HUES48 (cell line): Measurements from ENCODE around the gene TUBA4B.

ENCODE experiments used
- H3K27ac ChIP-seq: one replicate; pipeline ENCODE4 v1.7.0; 2013; ENCODE audit warnings: low read depth, low read length, inconsistent platforms
- H3K27me3 ChIP-seq: 2 replicates; pipeline ENCODE4 v1.6.1; 2013; ENCODE audit warnings: mild to moderate bottlenecking, low read length; ENCODE audit not compliant: control insufficient read depth, insufficient read depth
- H3K36me3 ChIP-seq: 2 replicates; pipeline ENCODE4 v1.6.1; 2013; ENCODE audit warnings: low read length; ENCODE audit not compliant: control insufficient read depth, insufficient read depth
- H3K4me1 ChIP-seq: 2 replicates; pipeline ENCODE4 v1.6.1; 2013; ENCODE audit warnings: mild to moderate bottlenecking, low read length; ENCODE audit not compliant: control insufficient read depth, insufficient read depth
- H3K4me3 ChIP-seq: 2 replicates; pipeline ENCODE4 v1.5.1; 2013; ENCODE audit warnings: mild to moderate bottlenecking, low read depth, low read length
- H3K9ac ChIP-seq: 2 replicates; pipeline ENCODE4 v1.6.1; 2013; ENCODE audit warnings: mild to moderate bottlenecking, low read depth, low read length, moderate library complexity
- H3K9me3 ChIP-seq: 2 replicates; pipeline ENCODE4 v1.6.1; 2013; ENCODE audit warnings: low read length; ENCODE audit not compliant: control insufficient read depth, insufficient read depth

Gene TUBA4B

DNA sequence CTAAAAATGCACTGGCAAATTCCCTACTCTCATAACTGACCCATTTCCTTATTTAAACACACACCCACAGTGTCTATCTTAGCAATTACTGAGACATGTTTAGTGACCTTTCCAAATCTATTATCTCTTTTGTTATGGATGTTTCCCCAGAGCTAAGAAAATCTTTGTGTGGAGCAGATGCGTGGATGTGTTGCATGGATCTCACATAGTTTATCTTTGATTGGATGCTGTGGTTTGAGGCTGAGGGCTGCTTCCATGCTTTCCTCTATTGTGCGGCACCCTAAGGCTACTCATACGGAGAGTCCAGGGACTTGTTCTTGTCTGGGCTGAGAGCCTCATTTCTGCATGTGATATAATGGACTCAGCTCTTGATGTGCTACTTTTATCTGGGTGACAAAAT lies 18.7 kb upstream of the TUBA4B start:
- Histone ChIP-seq H3K4me3 (no peak overlapping the region), H3K9ac (no peak overlapping the region), H3K9me3 (no peaks in the 10 kb centered on the region), H3K36me3 (peaks cover 69% of the 10 kb centered on the region), H3K27ac (no peak overlapping the region), H3K27me3 (no peaks in the 10 kb centered on the region), H3K4me1 (no peaks in the 10 kb centered on the region)

DNA sequence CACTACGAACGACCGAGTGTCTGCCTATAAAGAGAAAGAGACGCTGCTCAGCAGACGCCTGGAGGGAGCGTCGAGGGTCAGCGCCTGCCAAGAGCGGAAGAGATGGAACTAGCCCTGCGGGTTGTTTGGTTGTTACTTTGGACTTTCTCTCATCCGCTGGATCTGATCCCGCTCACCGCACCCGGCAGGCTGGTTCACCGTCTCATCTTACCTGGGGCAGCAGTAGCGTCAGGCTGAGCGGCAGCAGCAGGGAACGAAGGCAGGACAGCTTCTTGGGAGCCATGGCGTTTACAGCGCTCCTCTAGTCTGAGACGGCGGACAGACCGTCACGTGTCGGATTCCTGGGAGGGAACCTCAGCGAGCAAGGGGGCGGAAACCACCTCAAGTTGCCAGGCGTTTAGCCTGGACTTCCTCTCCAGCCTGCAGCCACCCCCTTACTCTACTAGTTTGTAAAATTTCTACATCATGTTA lies 9.7 kb upstream of the TUBA4B start:
- no peak overlapping the region for H3K27ac ChIP-seq
- H3K4me3 ChIP-seq, result no peak overlapping the region
- peaks cover 4% of the 10 kb centered on the region for H3K4me1 ChIP-seq
- H3K36me3 ChIP-seq, result peaks cover 16% of the 10 kb centered on the region
- H3K9me3 ChIP-seq, result no peaks in the 10 kb centered on the region
- H3K9ac ChIP-seq, result no peak overlapping the region
- H3K27me3 ChIP-seq, result no peaks in the 10 kb centered on the region

DNA sequence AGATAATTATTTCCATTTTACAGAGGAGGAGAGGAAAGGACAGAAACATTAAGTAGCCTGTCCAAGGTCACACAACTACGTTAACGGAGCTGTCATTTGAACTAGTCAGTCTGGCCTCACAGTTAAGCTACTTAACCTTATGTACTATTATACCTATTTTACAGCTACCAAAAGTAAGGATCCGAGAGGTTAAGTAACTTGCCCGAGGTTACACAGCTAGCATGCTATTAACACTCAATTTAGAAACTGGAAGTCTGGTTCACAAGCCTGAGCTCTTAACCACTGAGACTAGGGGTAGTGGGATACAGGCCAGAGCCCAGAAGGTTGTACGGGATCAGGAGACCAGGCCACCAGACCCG lies 8.3 kb upstream of the TUBA4B start:
- peak overlapping the region; percentile 88 for H3K27ac ChIP-seq
- peak overlapping the region; percentile 48; the same call in 1 of the 2 replicates for H3K9ac ChIP-seq
- no peaks in the 10 kb centered on the region for H3K27me3 ChIP-seq
- H3K36me3 ChIP-seq, result peaks cover 23% of the 10 kb centered on the region
- peak overlapping the region; percentile 90 for H3K4me3 ChIP-seq
- peaks cover 4% of the 10 kb centered on the region for H3K4me1 ChIP-seq
- H3K9me3 ChIP-seq, result no peaks in the 10 kb centered on the region

DNA sequence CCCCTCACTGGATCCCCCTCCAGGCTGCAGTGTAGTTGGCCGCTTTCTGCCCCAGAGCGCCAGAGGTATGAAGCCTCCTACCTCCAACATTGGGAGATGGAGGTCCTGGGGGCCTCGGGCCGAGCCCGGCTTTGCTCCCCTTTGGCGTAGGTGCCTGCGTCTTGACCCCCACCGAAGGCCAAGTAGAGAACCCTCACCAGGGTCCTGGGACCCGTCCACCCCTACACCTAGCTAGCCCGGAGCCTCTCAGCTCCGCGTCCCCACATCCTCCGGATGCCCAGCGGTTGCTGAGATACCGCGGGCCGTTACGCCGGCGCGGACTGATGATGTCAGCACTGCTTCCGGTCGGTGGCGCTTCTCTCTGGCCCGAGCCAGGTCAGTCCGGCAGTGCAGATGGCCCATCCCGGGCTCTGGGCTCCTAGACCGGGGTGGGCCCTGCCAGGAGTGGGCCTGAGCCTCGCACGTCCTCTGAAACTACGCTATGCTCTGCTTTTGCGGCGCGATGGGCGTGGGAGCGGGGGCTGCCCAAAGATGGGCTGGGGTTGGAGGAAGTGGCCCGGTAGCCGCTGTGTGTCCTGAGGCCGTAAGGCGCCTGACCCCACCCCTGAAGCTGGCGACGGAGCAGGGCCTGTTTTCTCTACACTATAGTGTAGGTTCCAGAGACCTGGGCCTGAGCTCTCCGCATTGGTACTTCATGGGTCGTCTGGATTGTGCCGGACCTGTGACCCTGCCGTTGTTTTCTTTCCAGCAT lies 7.7 kb upstream of the TUBA4B start, which contains the start of the genes GLB1L and STK16:
Gene GLB1L (minus strand): TSS at position 297 of the 751 bp plus-strand sequence. CDS start 1,871 bp downstream, outside the sequence.
Gene STK16 (plus strand): TSS at position 332 of the 751 bp plus-strand sequence. CDS start 521 bp downstream, outside the sequence.
- Histone ChIP-seq H3K4me3 (peak within 1 kb of the TSS; percentile 90), H3K9me3 (no peaks in the 10 kb centered on the region), H3K4me1 (peaks cover 4% of the 10 kb centered on the region), H3K9ac (peak within 1 kb of the TSS; percentile 88), H3K27me3 (no peaks in the 10 kb centered on the region), H3K36me3 (peaks cover 24% of the 10 kb centered on the region), H3K27ac (peak within 1 kb of the TSS; percentile 88)

DNA sequence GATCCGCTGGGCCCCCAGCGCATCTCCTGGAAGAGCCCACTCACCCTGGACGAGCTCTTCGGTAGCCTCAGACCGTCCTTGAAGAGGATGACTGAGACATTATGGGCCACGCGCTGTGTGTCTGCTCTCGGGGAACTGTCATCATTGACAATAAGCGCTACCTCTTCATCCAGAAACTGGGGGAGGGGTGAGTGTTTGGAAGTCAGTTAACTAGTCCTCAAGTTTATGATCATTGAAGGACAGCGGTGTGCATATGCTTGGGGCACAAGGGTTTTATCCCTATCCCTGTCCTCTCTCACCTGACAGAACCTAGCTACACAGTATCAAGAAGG lies 7.2 kb upstream of the TUBA4B start:
- peak overlapping the region; percentile 90 for H3K4me3 ChIP-seq
- H3K27me3 ChIP-seq, result no peaks in the 10 kb centered on the region
- peaks cover 29% of the 10 kb centered on the region for H3K36me3 ChIP-seq
- peak overlapping the region; percentile 88 for H3K27ac ChIP-seq
- peak overlapping the region; percentile 88 for H3K9ac ChIP-seq
- H3K4me1 ChIP-seq, result peaks cover 4% of the 10 kb centered on the region
- H3K9me3 ChIP-seq, result no peaks in the 10 kb centered on the region

DNA sequence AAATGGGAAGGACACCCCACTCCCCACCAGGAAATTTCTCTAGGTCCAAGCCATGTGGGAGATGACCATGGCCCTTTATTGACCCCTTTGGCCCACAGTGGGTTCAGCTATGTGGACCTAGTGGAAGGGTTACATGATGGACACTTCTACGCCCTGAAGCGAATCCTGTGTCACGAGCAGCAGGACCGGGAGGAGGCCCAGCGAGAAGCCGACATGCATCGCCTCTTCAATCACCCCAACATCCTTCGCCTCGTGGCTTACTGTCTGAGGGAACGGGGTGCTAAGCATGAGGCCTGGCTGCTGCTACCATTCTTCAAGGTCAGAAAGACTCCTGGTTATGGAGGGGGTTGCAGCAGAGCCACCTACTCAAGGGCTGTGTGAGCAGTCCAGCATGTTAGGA lies 6.5 kb upstream of the TUBA4B start:
- Histone ChIP-seq H3K27ac (no peak overlapping the region), H3K27me3 (peaks cover 5% of the 10 kb centered on the region), H3K36me3 (peaks cover 29% of the 10 kb centered on the region), H3K4me1 (peaks cover 4% of the 10 kb centered on the region), H3K9ac (no peak overlapping the region), H3K4me3 (no peak overlapping the region), H3K9me3 (no peaks in the 10 kb centered on the region)

DNA sequence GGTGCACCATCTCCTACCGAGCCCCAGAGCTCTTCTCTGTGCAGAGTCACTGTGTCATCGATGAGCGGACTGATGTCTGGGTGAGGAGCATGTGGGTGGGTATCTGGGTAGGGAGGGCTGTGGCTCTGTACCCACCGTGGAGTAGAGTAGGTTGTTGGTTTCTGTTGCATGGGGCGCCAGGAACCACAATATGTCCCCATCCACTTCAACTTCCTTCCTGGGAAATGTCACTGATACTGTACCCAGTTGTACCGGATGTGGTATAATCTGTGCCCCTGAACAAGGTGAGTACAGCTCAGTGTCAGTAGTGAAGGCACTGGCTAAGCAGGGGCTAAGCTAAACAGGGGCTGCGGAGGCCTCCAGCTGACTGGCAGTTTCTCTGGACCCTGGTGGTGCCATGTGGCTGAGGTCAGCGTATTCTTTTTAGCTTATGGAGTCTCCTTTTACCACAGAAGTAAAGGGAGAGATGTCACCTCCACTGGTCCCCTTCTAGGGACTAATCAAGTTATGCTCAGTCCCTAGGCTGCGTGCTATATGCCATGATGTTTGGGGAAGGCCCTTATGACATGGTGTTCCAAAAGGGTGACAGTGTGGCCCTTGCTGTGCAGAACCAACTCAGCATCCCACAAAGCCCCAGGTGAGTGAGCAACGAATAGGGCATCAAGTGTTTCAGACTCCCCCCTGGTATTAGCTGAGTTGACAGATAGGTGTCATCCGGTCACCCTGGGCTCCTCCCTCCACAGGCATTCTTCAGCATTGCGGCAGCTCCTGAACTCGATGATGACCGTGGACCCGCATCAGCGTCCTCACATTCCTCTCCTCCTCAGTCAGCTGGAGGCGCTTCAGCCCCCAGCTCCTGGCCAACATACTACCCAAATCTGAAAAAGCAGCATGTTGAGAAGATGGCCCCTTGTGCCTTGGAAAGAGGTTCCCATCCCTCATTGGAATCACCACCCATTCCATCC lies 5.1 kb upstream of the TUBA4B start:
- no peak overlapping the region for H3K27ac ChIP-seq
- no peak overlapping the region for H3K4me3 ChIP-seq
- no peak overlapping the region for H3K9ac ChIP-seq
- H3K4me1 ChIP-seq, result peaks cover 14% of the 10 kb centered on the region
- peaks cover 19% of the 10 kb centered on the region for H3K27me3 ChIP-seq
- H3K36me3 ChIP-seq, result peaks cover 29% of the 10 kb centered on the region
- H3K9me3 ChIP-seq, result no peaks in the 10 kb centered on the region

DNA sequence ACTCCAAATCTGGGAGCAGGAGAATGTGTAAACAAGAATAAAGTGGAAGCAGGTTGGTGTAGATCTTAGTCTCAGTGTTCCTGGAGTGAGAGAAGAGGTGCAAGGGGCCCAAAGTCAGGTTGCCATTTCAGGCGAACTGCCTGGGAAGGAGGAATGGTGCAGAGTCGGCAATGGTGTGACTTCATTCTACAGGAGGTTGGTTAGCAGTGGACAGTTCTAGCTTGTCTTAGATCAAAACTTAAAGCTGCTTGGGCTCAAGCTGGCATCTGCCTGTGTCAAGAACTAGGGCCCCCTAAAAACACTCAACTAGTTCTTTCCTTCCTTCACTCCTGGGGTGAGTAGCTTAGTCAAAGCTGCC lies 4.2 kb upstream of the TUBA4B start:
- H3K27ac ChIP-seq, result peak overlapping the region; percentile 70
- H3K4me1 ChIP-seq, result peaks cover 14% of the 10 kb centered on the region
- no peak overlapping the region for H3K4me3 ChIP-seq
- H3K9ac ChIP-seq, result no peak overlapping the region
- H3K36me3 ChIP-seq, result peaks cover 29% of the 10 kb centered on the region
- H3K27me3 ChIP-seq, result peaks cover 28% of the 10 kb centered on the region
- no peaks in the 10 kb centered on the region for H3K9me3 ChIP-seq

DNA sequence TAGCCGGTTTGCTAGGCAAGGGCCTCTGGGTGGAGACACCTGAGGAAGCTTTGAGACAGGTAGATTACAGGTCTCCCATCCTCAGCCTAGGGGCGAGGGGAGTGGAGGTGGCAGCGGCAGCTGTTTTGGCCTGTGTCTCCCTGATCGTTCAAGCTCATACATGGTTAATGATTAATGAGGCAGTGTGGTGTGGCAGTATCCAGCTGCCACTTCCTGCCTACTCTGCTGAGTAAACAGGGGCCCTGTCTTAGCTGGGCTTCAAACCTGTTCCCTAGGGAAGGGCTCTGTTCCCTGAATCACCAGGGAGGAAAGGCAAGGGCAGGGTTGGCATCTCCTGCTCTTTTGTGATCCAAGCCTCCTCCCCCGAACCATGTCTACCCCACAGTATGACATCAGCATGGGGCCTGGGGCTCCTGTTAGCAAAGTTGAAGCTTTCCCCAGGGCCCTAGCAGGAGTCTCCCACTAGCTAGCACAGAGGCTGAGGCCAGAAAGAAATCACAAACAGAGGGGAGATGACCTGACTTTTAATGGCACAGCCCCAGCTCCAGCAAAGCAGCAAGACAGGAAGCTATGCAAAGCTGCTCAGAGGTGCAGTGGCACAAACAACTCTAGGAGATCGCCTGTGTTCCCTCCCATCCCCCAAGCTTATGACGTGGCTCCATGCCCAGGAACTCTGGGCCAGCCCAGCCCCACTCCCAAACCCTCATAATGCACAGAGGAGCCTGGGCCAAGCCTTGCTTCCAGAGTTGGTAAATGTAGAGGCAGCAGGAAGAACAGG lies 3.7 kb upstream of the TUBA4B start:
- H3K9me3 ChIP-seq, result no peaks in the 10 kb centered on the region
- peak overlapping the region; percentile 70 for H3K27ac ChIP-seq
- H3K9ac ChIP-seq, result no peak overlapping the region
- H3K4me1 ChIP-seq, result peaks cover 15% of the 10 kb centered on the region
- no peak overlapping the region for H3K4me3 ChIP-seq
- peaks cover 33% of the 10 kb centered on the region for H3K27me3 ChIP-seq
- H3K36me3 ChIP-seq, result peaks cover 29% of the 10 kb centered on the region

DNA sequence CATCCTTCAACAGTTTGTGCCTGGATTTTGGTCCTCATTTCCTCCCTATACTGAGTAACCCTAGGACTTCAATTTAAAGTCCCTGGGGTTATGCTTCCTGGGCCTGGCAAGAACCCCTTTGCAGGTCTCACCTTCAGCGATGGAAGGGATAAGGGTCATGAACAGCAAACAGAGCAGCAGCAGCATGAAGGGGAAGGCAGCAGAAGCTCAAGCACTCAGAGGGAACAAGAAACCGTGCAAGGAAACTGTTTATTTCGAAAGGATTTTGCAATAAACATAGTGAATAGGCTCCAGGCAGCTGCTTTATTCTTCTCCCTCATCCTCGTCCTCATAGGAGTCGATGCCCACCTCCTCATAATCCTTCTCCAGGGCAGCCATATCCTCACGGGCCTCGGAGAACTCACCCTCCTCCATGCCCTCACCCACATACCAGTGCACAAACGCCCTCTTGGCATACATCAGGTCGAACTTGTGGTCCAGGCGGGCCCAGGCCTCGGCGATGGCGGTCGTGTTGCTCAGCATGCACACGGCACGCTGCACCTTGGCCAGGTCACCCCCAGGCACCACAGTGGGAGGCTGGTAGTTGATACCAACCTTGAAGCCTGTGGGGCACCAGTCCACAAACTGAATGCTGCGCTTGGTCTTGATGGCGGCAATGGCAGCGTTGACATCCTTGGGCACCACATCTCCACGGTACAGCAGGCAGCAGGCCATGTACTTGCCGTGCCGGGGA lies 2.8 kb upstream of the TUBA4B start:
- H3K27ac ChIP-seq, result no peak overlapping the region
- H3K4me3 ChIP-seq, result no peak overlapping the region
- peaks cover 42% of the 10 kb centered on the region for H3K27me3 ChIP-seq

More for the DNA sequence above, 2.8 kb upstream of the TUBA4B start:
- Histone ChIP-seq H3K9ac (no peak overlapping the region), H3K4me1 (peaks cover 19% of the 10 kb centered on the region), H3K36me3 (peaks cover 29% of the 10 kb centered on the region), H3K9me3 (no peaks in the 10 kb centered on the region)
